HepG2 (cell line): Measurements from ENCODE around the gene APC2. TPM values are rescaled to one million over a fixed set of nuclear protein-coding genes. Genes with fewer than 3 reads are reported as not detected.

Experiments
- ERF ChIP-seq: IDR thresholded peaks from 2 replicates; pipeline ENCODE4 v1.6.1; 2018; ENCODE audit warnings: missing biosample characterization, missing genetic modification reagents
- HIVEP1 ChIP-seq: sonication (generic); formaldehyde crosslinking; IDR thresholded peaks from 2 replicates; pipeline ENCODE4 v1.4.0; 2020; ENCODE audit warnings: mild to moderate bottlenecking, missing genetic modification reagents
- IKZF1 ChIP-seq: fragments of 450-650 bp; IDR thresholded peaks from 2 replicates; pipeline ENCODE4 v1.7.1; 2016
- ISX ChIP-seq: sonication (generic); formaldehyde crosslinking; conservative IDR thresholded peaks from 2 replicates; pipeline ENCODE4 v1.5.0; 2020; ENCODE audit warnings: missing genetic modification reagents
- MEIS1 ChIP-seq: sonication (generic); formaldehyde crosslinking; IDR thresholded peaks from 2 replicates; pipeline ENCODE4 v1.9.0; 2021; ENCODE audit warnings: mild to moderate bottlenecking, missing genetic modification reagents, moderate library complexity, borderline replicate concordance
- SMAD1 ChIP-seq: sonication (generic); formaldehyde crosslinking; IDR thresholded peaks from 2 replicates; pipeline ENCODE4 v1.4.0; 2020; ENCODE audit warnings: missing genetic modification reagents, low read depth, mild to moderate bottlenecking, borderline replicate concordance
- TGIF2 ChIP-seq: IDR thresholded peaks from 2 replicates; pipeline ENCODE4 v1.6.1; 2016; ENCODE audit warnings: control low read depth, missing compliant biosample characterization
- ZBTB20 ChIP-seq: sonication (generic); formaldehyde crosslinking; IDR thresholded peaks from 2 replicates; pipeline ENCODE4 v1.8.1; 2023; ENCODE audit warnings: missing genetic modification reagents, low read depth, mild to moderate bottlenecking, borderline replicate concordance
- ZEB1 ChIP-seq: IDR thresholded peaks from 2 replicates; pipeline ENCODE4 v1.6.1; 2012; ENCODE audit warnings: mild to moderate bottlenecking, low read depth, inconsistent platforms; ENCODE audit not compliant: insufficient replicate concordance
- ZNF180 ChIP-seq: sonication (generic); formaldehyde crosslinking; IDR thresholded peaks from 2 replicates; pipeline ENCODE4 v1.4.0; 2020; ENCODE audit warnings: low read depth, missing genetic modification reagents, borderline replicate concordance
- ZNF253 ChIP-seq: sonication (generic); formaldehyde crosslinking; IDR thresholded peaks from 2 replicates; pipeline ENCODE4 v1.8.0; 2022; ENCODE audit warnings: mild to moderate bottlenecking, missing genetic modification reagents, borderline replicate concordance
- ZNF292 ChIP-seq: sonication (generic); formaldehyde crosslinking; IDR thresholded peaks from 2 replicates; pipeline ENCODE4 v1.8.1; 2022; ENCODE audit warnings: mild to moderate bottlenecking, low read depth, missing genetic modification reagents, borderline replicate concordance
- ZNF496 ChIP-seq: sonication (generic); formaldehyde crosslinking; IDR thresholded peaks from 2 replicates; pipeline ENCODE4 v1.8.1; 2023; ENCODE audit warnings: mild to moderate bottlenecking, moderate library complexity, missing genetic modification reagents; ENCODE audit not compliant: insufficient replicate concordance
- ZNF501 ChIP-seq: sonication (generic); formaldehyde crosslinking; IDR thresholded peaks from 2 replicates; pipeline ENCODE4 v1.5.1; 2020; ENCODE audit warnings: mild to moderate bottlenecking, moderate library complexity, missing genetic modification reagents
- polyA plus RNA-seq, 8 experiments: library from polyadenylated mRNA; depleted of rRNA in 3 of 8; stranded (reverse) in 7 of 8; unstranded in 1 of 8; fragments of >200 nt; fragmentation: Illumina TruSeq in 4 of 8; extraction: Trizol in 4 of 8; gene quantifications; 2 replicates each; pipeline versions ENCODE4 v1.2.1 to v1.2.3, GENCODE V29; 2011 to 2016; ENCODE audit warnings: low read depth in 4 of 8, missing spikeins in 1 of 8, mixed read lengths in 1 of 8; ENCODE audit not compliant: insufficient read depth in 1 of 8
- total RNA-seq, 5 experiments: library from RNA; depleted of rRNA; stranded (reverse); fragments of >200 nt; fragmentation: Illumina TruSeq; extraction: Trizol; gene quantifications; 2 replicates each; pipeline ENCODE4 v1.2.3, GENCODE V29; 2016; ENCODE audit warnings: low read depth in 1 of 5
- TF ChIP-seq, protein P1 (sequence below): IDR thresholded peaks from 2 replicates; pipeline ENCODE4 v1.6.1; 2016; ENCODE audit warnings: low read depth
- TF ChIP-seq, protein P2 (sequence below): sonication (generic); formaldehyde crosslinking; IDR thresholded peaks from 2 replicates; pipeline ENCODE4 v1.5.0; 2020; ENCODE audit warnings: missing genetic modification reagents
- TF ChIP-seq, protein P3 (sequence below): sonication (generic); formaldehyde crosslinking; IDR thresholded peaks from 2 replicates; pipeline ENCODE4 v1.4.0; 2020; ENCODE audit warnings: missing genetic modification reagents
- TF ChIP-seq, protein P4 (sequence below): sonication (generic); formaldehyde crosslinking; IDR thresholded peaks from 2 replicates; pipeline ENCODE4 v1.8.1; 2023; ENCODE audit warnings: mild to moderate bottlenecking, missing genetic modification reagents

The APC2 gene
- total and polyA plus RNA-seq, 2 of the 13 experiments (the other 11 are each of a cell fraction or from before 2014, with no cell fraction given) = 0.08 to 0.22 TPM

DNA sequence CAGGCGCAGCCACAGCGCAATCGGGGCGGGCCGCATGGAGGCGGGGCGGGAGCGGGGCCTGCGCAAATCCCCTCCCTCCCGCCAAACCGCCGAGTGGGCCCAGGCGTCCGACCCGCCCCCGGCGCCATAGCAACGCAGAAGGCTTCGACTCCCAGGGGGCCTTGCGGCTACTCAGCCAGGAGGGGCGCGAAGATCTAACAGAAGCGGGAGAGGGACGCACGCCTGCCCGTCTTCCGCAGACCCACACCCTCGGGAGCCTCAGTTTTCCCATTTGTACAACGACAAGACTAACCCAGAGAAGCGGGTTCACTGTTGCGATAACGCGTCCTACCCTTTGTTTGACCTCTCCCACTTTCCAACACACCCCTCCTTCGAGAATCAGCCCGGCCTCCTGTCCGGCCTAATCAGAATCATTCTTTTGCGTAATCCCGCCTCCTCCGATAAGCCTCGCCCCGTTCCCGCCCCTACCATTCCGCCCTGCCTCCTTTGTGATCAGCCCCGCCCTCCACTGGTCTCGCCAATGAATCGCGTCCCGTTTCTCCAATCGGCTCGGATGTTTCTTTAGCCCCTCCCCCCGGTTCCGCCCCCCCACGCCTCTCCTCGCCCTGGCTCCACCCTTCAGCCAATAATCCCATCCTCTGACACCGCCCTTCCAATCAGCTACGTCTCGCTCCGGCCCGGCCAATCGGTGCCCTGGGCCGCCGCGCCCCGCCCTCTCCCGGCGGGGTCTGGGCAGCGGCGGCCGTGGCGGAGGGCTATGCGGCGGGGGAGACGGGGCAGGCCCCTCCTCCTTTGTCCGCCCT, 40.6 kb downstream of the APC2 start, which contains the start of gene PCSK4 (continued):
- TF ChIP-seq, protein P1, sequence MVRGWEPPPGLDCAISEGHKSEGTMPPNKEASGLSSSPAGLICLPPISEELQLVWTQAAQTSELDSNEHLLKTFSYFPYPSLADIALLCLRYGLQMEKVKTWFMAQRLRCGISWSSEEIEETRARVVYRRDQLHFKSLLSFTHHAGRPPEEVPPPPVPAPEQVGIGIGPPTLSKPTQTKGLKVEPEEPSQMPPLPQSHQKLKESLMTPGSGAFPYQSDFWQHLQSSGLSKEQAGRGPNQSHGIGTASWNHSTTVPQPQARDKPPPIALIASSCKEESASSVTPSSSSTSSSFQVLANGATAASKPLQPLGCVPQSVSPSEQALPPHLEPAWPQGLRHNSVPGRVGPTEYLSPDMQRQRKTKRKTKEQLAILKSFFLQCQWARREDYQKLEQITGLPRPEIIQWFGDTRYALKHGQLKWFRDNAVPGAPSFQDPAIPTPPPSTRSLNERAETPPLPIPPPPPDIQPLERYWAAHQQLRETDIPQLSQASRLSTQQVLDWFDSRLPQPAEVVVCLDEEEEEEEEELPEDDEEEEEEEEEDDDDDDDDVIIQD = no peak
- no peak for TF ChIP-seq ZNF253 (CRISPR knock-in tag)
- TF ChIP-seq, protein P2, sequence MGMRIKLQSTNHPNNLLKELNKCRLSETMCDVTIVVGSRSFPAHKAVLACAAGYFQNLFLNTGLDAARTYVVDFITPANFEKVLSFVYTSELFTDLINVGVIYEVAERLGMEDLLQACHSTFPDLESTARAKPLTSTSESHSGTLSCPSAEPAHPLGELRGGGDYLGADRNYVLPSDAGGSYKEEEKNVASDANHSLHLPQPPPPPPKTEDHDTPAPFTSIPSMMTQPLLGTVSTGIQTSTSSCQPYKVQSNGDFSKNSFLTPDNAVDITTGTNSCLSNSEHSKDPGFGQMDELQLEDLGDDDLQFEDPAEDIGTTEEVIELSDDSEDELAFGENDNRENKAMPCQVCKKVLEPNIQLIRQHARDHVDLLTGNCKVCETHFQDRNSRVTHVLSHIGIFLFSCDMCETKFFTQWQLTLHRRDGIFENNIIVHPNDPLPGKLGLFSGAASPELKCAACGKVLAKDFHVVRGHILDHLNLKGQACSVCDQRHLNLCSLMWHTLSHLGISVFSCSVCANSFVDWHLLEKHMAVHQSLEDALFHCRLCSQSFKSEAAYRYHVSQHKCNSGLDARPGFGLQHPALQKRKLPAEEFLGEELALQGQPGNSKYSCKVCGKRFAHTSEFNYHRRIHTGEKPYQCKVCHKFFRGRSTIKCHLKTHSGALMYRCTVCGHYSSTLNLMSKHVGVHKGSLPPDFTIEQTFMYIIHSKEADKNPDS (CRISPR knock-in tag) = no peak
- TF ChIP-seq TGIF2 = peak; percentile 83
- TF ChIP-seq, protein P3, sequence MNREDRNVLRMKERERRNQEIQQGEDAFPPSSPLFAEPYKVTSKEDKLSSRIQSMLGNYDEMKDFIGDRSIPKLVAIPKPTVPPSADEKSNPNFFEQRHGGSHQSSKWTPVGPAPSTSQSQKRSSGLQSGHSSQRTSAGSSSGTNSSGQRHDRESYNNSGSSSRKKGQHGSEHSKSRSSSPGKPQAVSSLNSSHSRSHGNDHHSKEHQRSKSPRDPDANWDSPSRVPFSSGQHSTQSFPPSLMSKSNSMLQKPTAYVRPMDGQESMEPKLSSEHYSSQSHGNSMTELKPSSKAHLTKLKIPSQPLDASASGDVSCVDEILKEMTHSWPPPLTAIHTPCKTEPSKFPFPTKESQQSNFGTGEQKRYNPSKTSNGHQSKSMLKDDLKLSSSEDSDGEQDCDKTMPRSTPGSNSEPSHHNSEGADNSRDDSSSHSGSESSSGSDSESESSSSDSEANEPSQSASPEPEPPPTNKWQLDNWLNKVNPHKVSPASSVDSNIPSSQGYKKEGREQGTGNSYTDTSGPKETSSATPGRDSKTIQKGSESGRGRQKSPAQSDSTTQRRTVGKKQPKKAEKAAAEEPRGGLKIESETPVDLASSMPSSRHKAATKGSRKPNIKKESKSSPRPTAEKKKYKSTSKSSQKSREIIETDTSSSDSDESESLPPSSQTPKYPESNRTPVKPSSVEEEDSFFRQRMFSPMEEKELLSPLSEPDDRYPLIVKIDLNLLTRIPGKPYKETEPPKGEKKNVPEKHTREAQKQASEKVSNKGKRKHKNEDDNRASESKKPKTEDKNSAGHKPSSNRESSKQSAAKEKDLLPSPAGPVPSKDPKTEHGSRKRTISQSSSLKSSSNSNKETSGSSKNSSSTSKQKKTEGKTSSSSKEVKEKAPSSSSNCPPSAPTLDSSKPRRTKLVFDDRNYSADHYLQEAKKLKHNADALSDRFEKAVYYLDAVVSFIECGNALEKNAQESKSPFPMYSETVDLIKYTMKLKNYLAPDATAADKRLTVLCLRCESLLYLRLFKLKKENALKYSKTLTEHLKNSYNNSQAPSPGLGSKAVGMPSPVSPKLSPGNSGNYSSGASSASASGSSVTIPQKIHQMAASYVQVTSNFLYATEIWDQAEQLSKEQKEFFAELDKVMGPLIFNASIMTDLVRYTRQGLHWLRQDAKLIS = no peak
- no peak; the same call in 1 of the 2 replicates for TF ChIP-seq ZNF501 (CRISPR knock-in tag)
- 0 out of 2 replicates have a peak, but pooled peaks have one; percentile 35 for TF ChIP-seq MEIS1 (CRISPR knock-in tag)
- no peak for TF ChIP-seq ZNF292 (CRISPR knock-in tag)
- TF ChIP-seq, protein P4, sequence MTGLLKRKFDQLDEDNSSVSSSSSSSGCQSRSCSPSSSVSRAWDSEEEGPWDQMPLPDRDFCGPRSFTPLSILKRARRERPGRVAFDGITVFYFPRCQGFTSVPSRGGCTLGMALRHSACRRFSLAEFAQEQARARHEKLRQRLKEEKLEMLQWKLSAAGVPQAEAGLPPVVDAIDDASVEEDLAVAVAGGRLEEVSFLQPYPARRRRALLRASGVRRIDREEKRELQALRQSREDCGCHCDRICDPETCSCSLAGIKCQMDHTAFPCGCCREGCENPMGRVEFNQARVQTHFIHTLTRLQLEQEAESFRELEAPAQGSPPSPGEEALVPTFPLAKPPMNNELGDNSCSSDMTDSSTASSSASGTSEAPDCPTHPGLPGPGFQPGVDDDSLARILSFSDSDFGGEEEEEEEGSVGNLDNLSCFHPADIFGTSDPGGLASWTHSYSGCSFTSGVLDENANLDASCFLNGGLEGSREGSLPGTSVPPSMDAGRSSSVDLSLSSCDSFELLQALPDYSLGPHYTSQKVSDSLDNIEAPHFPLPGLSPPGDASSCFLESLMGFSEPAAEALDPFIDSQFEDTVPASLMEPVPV (CRISPR knock-in tag) = no peak
- TF ChIP-seq IKZF1 = no peak
- TF ChIP-seq HIVEP1 (CRISPR knock-in tag) = no peak
- no peak for TF ChIP-seq ZNF180
- no peak for TF ChIP-seq ISX
- no peak; the same call in 1 of the 2 replicates for TF ChIP-seq ERF (CRISPR knock-in tag)
- no peak for TF ChIP-seq SMAD1 (CRISPR knock-in tag)
- TF ChIP-seq ZEB1 = no peak
- TF ChIP-seq ZBTB20 (CRISPR knock-in tag) = no peak
- TF ChIP-seq ZNF496 (CRISPR knock-in tag) = no peak
